SK-N-MC (cell line): ENCODE measurements around the gene IL22.

ENCODE experiments used
- EZH2 ChIP-seq: fragments of 200-600 bp; sonication (generic); IDR thresholded peaks from one replicate; pipeline ENCODE4 v1.6.1; 2017; ENCODE audit warnings: antibody characterized with exemption
- POLR2AphosphoS5 ChIP-seq: IDR thresholded peaks from 2 replicates; pipeline ENCODE4 v1.6.1; 2012; ENCODE audit warnings: mild to moderate bottlenecking, low read depth, low read length, borderline replicate concordance

DNA sequence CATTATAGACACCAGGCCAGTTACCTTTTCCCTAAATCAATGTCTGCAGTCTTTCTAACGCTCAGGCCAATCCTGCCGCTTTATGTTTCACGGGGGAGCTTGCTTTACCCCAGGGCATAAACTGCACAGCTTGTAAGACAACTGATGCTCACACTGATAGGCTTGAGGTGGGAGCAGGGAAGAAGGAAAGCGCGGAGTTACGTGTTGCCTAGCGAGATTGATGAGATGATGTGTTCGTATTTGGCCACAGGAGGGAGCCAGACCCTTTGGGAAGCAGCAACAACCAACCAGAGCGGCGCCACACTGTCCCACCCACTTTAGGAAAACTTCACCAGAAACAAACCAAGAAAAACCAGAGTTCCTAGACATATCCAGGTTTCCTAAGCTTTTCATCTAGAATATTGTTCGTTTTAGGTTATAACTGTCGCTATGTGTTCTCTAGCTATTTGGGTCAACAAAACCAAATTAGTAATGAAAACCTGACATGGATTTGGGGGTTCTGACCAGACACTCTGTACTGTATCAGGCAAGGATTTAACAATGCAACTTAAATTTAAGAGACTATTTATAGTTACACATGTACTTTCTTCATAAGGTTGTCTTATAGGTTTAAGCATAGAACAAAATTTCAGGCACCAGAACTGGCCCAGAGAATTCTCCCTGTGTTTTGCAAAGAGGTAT is 30.2 kb downstream of the IL22 start:
- no peak for TF ChIP-seq POLR2AphosphoS5
- no peak for TF ChIP-seq EZH2
